Calu3 (cell line): ENCODE results near the gene TCF3. TPM values are rescaled to one million over a fixed set of nuclear protein-coding genes. Genes with fewer than 3 reads are reported as not detected.

Source experiments
- BruUV-seq: library from RNA; stranded (reverse); fragments of 400-500 nt; replicated peaks from 2 replicates; lab custom pipeline; 2021; lab: Mats Ljungman, UMichigan
- CTCF ChIA-PET: fragments of 300-600 bp; sonication (Branson Sonifier 250); formaldehyde crosslinking; loops from one replicate; lab custom pipeline; 2022; ENCODE audit warnings: antibody characterized with exemption; lab: Charles Lee
- DNase-seq: peaks from one replicate; pipeline ENCODE4 v3.0.0; 2022
- H3K27ac Mint-ChIP-seq: one replicate; pipeline ENCODE4 v1.8.0; 2022; ENCODE audit warnings: mixed read lengths; ENCODE audit not compliant: unreplicated experiment
- H3K27me3 Mint-ChIP-seq: one replicate; pipeline ENCODE4 v1.8.0; 2022; ENCODE audit warnings: mixed read lengths; ENCODE audit not compliant: unreplicated experiment
- H3K36me3 Mint-ChIP-seq: one replicate; pipeline ENCODE4 v1.8.0; 2022; ENCODE audit warnings: mild to moderate bottlenecking, moderate library complexity, mixed read lengths; ENCODE audit not compliant: insufficient read depth, unreplicated experiment
- H3K4me1 Mint-ChIP-seq: one replicate; pipeline ENCODE4 v1.8.0; 2022; ENCODE audit warnings: mild to moderate bottlenecking, low read depth, mixed read lengths; ENCODE audit not compliant: unreplicated experiment
- H3K4me3 Mint-ChIP-seq: one replicate; pipeline ENCODE4 v1.8.0; 2022; ENCODE audit warnings: mild to moderate bottlenecking, low read depth, moderate library complexity, mixed read lengths; ENCODE audit not compliant: unreplicated experiment
- H3K9me3 Mint-ChIP-seq: one replicate; pipeline ENCODE4 v1.8.0; 2022; ENCODE audit warnings: low read depth, mixed read lengths; ENCODE audit not compliant: unreplicated experiment
- CTCF ChIP-seq: fragments of 200-600 bp; IDR thresholded peaks from one replicate; pipeline ENCODE4 v1.8.0; 2022; ENCODE audit warnings: antibody characterized with exemption; ENCODE audit not compliant: unreplicated experiment
- intact Hi-C: fragments of 100-400 bp; cut with micrococcal nuclease; formaldehyde crosslinking; loops from one replicate; pipeline ENCODE4 v1.10.0; 2022; ENCODE audit not compliant: unreplicated experiment
- total RNA-seq: library from RNA; stranded (reverse); gene quantifications from 2 replicates; pipeline ENCODE4 v1.2.3, GENCODE V29; 2022

Gene TCF3
- total RNA-seq, 1 experiment from 2014 or later: 102 TPM

GRCh38 chr19:1630811-1631210 lies 21.6 kb downstream of the TCF3 start:
- no peaks in the 10 kb centered on the region for H3K27me3 Mint-ChIP-seq
- no peak for DNase-seq
- no peaks in the 10 kb centered on the region for H3K4me1 Mint-ChIP-seq
- no TSS peak for BruUV-seq
- intact Hi-C loops: no loop called here
- CTCF ChIA-PET: no interaction called here
- H3K36me3 Mint-ChIP-seq: peaks cover 22% of the 10 kb centered on the region
- no peak overlapping the region for H3K27ac Mint-ChIP-seq
- no peak overlapping the region for H3K4me3 Mint-ChIP-seq
- no peaks in the 10 kb centered on the region for H3K9me3 Mint-ChIP-seq
- no peak for TF ChIP-seq CTCF

GRCh38 chr19:1630012-1630411 lies 22.4 kb downstream of the TCF3 start:
- TF ChIP-seq CTCF: no peak
- Mint-ChIP-seq H3K27me3 (no peaks in the 10 kb centered on the region), H3K4me1 (no peaks in the 10 kb centered on the region), H3K27ac (no peak overlapping the region), H3K4me3 (no peak overlapping the region), H3K9me3 (no peaks in the 10 kb centered on the region), H3K36me3 (peaks cover 15% of the 10 kb centered on the region)
- no TSS peak for BruUV-seq
- DNase-seq: no peak
- CTCF ChIA-PET: no interaction called here
- intact Hi-C loops: no loop called here

- Mint-ChIP-seq H3K36me3 (peaks cover 14% of the 10 kb centered on the region), H3K4me1 (no peaks in the 10 kb centered on the region), H3K4me3 (no peak overlapping the region), H3K27ac (no peak overlapping the region), H3K9me3 (no peaks in the 10 kb centered on the region), H3K27me3 (no peaks in the 10 kb centered on the region)
- no peak for TF ChIP-seq CTCF
- CTCF ChIA-PET: no interaction called here
- BruUV-seq: no TSS peak
- DNase-seq: no peak
- intact Hi-C loops: no loop called here
Measured at GRCh38 chr19:1629256-1629808, 23.1 kb downstream of the TCF3 start.

- Mint-ChIP-seq H3K4me3 (no peak overlapping the region), H3K4me1 (no peaks in the 10 kb centered on the region), H3K36me3 (peaks cover 28% of the 10 kb centered on the region), H3K27me3 (no peaks in the 10 kb centered on the region), H3K27ac (no peak overlapping the region), H3K9me3 (no peaks in the 10 kb centered on the region)
- DNase-seq: no peak
- intact Hi-C loops: no loop called here
- CTCF ChIA-PET: no interaction called here
- BruUV-seq: no TSS peak
- TF ChIP-seq CTCF: no peak
Measured at GRCh38 chr19:1627194-1627593, 25.2 kb downstream of the TCF3 start.
